Small intestine (tissue), 7 donors: ENCODE data around the gene DTNA. TPM values are rescaled to one million over a fixed set of nuclear protein-coding genes. Genes with fewer than 3 reads are reported as not detected.

ENCODE experiments used
- DNase-seq, 2 donors: peaks; one replicate each; pipeline versions ENCODE4 v3.0.0 to v3.0.0-alpha.2; 2013
- FAIRE-seq: peaks from 2 replicates; lab custom pipeline; 2012; peaks lifted over from hg19 to GRCh38; lab: Jason Lieb, UNC
- H3K27ac ChIP-seq, 3 donors: one replicate each; pipeline ENCODE4 v1.5.1; 2013; ENCODE audit warnings: low read length in 2 of 3, mild to moderate bottlenecking in 2 of 3, control low read depth in 1 of 3, inconsistent platforms in 1 of 3, low read depth in 1 of 3, moderate library complexity in 1 of 3
- H3K27me3 ChIP-seq, 3 donors: one replicate each; pipeline ENCODE4 v1.6.1; 2013; ENCODE audit warnings: low read length in 3 of 3, inconsistent platforms in 1 of 3; ENCODE audit not compliant: control insufficient read depth in 3 of 3, insufficient read depth in 3 of 3
- H3K36me3 ChIP-seq, 3 donors: one replicate each; pipeline ENCODE4 v1.6.1; 2013; ENCODE audit warnings: low read length in 3 of 3, inconsistent platforms in 1 of 3, low read depth in 1 of 3, mild to moderate bottlenecking in 1 of 3, moderate library complexity in 1 of 3; ENCODE audit not compliant: control insufficient read depth in 3 of 3, insufficient read depth in 2 of 3
- H3K4me1 ChIP-seq, 3 donors: one replicate each; pipeline ENCODE4 v1.6.1; 2013; ENCODE audit warnings: low read length in 2 of 3, inconsistent platforms in 1 of 3, low read depth in 1 of 3, mild to moderate bottlenecking in 1 of 3, moderate library complexity in 1 of 3; ENCODE audit not compliant: control insufficient read depth in 3 of 3, insufficient read depth in 2 of 3
- H3K4me3 ChIP-seq, 3 donors: one replicate each; pipeline ENCODE4 v1.5.1; 2013; ENCODE audit warnings: low read length in 3 of 3, control low read depth in 1 of 3, inconsistent platforms in 1 of 3, low read depth in 1 of 3, mild to moderate bottlenecking in 1 of 3, moderate library complexity in 1 of 3
- H3K9me3 ChIP-seq, 2 donors: one replicate each; pipeline ENCODE4 v1.6.1; 2013; ENCODE audit warnings: low read depth in 1 of 2, low read length in 1 of 2; ENCODE audit not compliant: control insufficient read depth in 2 of 2, insufficient read depth in 1 of 2
- WGBS, 3 donors: extraction: QIAGEN DNeasy Blood & Tissue Kit; methylation state at CpG; one replicate each; pipeline ENCODE4 v1.1.7; 2013; 5-methylcytosine and 5-hydroxymethylcytosine counted together
- polyA plus RNA-seq, 4 donors: library from polyadenylated mRNA; stranded (reverse) in 3 of 4; unstranded in 1 of 4; fragments of 200-250 nt in 3 of 4; fragments of 120-200 nt in 1 of 4; gene quantifications; one replicate each; pipeline versions ENCODE4 v1.2.1 to v1.2.3, GENCODE V29; 2013
- donor health status: healthy with polysubstance abuse.
- donor health status: control.
- donor health status: control.
- donor health status: Bipolar disorder and iron deficiency.
- donor health status: healthy.

The DTNA gene
- polyA plus RNA-seq, 4 donors: 0.45 to 24.3 (median 5.6) TPM

GRCh38 chr18:34775461-34775860 is 65.4 kb downstream of the DTNA start:
- 54 to 70% (median 69%) methylated on average over 3 of the region's 3 CpGs for WGBS, 3 donors
- no peak overlapping the region for H3K4me3 ChIP-seq
- no peaks in the 10 kb centered on the region for H3K27me3 ChIP-seq
- H3K36me3 ChIP-seq: no peaks in the 10 kb centered on the region
- H3K4me1 ChIP-seq: peaks cover 0 to 14% (median 3%) of the 10 kb centered on the region in 3 donors
- H3K27ac ChIP-seq: no peak overlapping the region
- peak; percentile 13 to 48 for DNase-seq
- FAIRE-seq: no peak
- no peaks in the 10 kb centered on the region for H3K9me3 ChIP-seq

GRCh38 chr18:34779112-34779511 is 69.0 kb downstream of the DTNA start:
- Histone ChIP-seq H3K4me1 (peaks cover 0 to 9% (median 0%) of the 10 kb centered on the region in 3 donors), H3K27ac (no peak overlapping the region), H3K4me3 (no peak overlapping the region), H3K27me3 (no peaks in the 10 kb centered on the region), H3K36me3 (no peaks in the 10 kb centered on the region), H3K9me3 (no peaks in the 10 kb centered on the region)
- FAIRE-seq (no peak), DNase-seq (no peak)

GRCh38 chr18:34780856-34781255 is 70.8 kb downstream of the DTNA start:
- Histone ChIP-seq H3K27ac (no peak overlapping the region), H3K9me3 (no peaks in the 10 kb centered on the region), H3K4me1 (peaks cover 0 to 9% (median 0%) of the 10 kb centered on the region in 3 donors), H3K36me3 (no peaks in the 10 kb centered on the region), H3K27me3 (no peaks in the 10 kb centered on the region), H3K4me3 (no peak overlapping the region)
- DNase-seq: peak in 1 of 2 donors; percentile 6
- 79 to 87% (median 83%) methylated on average over 2 of the region's 2 CpGs for WGBS, 3 donors
- FAIRE-seq: no peak

GRCh38 chr18:34783501-34783900 is 73.4 kb downstream of the DTNA start:
- FAIRE-seq: no peak
- peak in 1 of 2 donors; percentile 10 for DNase-seq
- no peak overlapping the region for H3K4me3 ChIP-seq
- peaks cover 0 to 15% (median 0%) of the 10 kb centered on the region in 3 donors for H3K4me1 ChIP-seq
- H3K9me3 ChIP-seq: no peaks in the 10 kb centered on the region
- H3K27me3 ChIP-seq: no peaks in the 10 kb centered on the region
- no peak overlapping the region for H3K27ac ChIP-seq
- 37 to 52% (median 42%) methylated on average over 3 of the region's 3 CpGs for WGBS, 3 donors
- no peaks in the 10 kb centered on the region for H3K36me3 ChIP-seq

GRCh38 chr18:34786162-34786741 is 76.2 kb downstream of the DTNA start:
- Histone ChIP-seq H3K36me3 (no peaks in the 10 kb centered on the region), H3K4me3 (no peak overlapping the region), H3K27ac (peak overlapping the region in 1 of 3 donors; percentile 38), H3K4me1 (peaks cover 0 to 12% (median 0%) of the 10 kb centered on the region in 3 donors), H3K9me3 (no peaks in the 10 kb centered on the region), H3K27me3 (no peaks in the 10 kb centered on the region)
- 47 to 70% (median 49%) methylated on average over 6 of the region's 6 CpGs for WGBS, 3 donors
- DNase-seq (peak; percentile 21 to 64), FAIRE-seq (no peak)

GRCh38 chr18:34787931-34788532 is 77.9 kb downstream of the DTNA start:
- Histone ChIP-seq H3K4me1 (peaks cover 0 to 12% (median 0%) of the 10 kb centered on the region in 3 donors), H3K27ac (no peak overlapping the region), H3K4me3 (no peak overlapping the region), H3K27me3 (no peaks in the 10 kb centered on the region), H3K9me3 (no peaks in the 10 kb centered on the region), H3K36me3 (no peaks in the 10 kb centered on the region)
- WGBS, 3 donors: 8 to 10% (median 10%) methylated on average over 7 of the region's 7 CpGs
- DNase-seq: peak; percentile 73 to 80
- peak; percentile 93 for FAIRE-seq

GRCh38 chr18:34789768-34790344 is 79.8 kb downstream of the DTNA start:
- WGBS, 3 donors: 82 to 86% (median 83%) methylated on average over 2 of the region's 2 CpGs
- H3K4me1 ChIP-seq: peaks cover 0 to 12% (median 2%) of the 10 kb centered on the region in 3 donors
- H3K4me3 ChIP-seq: no peak overlapping the region
- no peaks in the 10 kb centered on the region for H3K36me3 ChIP-seq
- FAIRE-seq (no peak), DNase-seq (no peak)
- no peak overlapping the region for H3K27ac ChIP-seq
- H3K9me3 ChIP-seq: no peaks in the 10 kb centered on the region
- no peaks in the 10 kb centered on the region for H3K27me3 ChIP-seq

GRCh38 chr18:34794348-34794747 is 84.2 kb downstream of the DTNA start:
- Histone ChIP-seq H3K27ac (no peak overlapping the region), H3K36me3 (no peaks in the 10 kb centered on the region), H3K4me1 (peaks cover 0 to 3% (median 0%) of the 10 kb centered on the region in 3 donors), H3K27me3 (no peaks in the 10 kb centered on the region), H3K4me3 (no peak overlapping the region), H3K9me3 (no peaks in the 10 kb centered on the region)
- FAIRE-seq: no peak
- no peak for DNase-seq
- 80 to 93% (median 89%) methylated on average over 3 of the region's 3 CpGs for WGBS, 3 donors
